HEK293 (cell line): ENCODE data around the gene IRF1.

Experiments
- HOXC10 ChIP-seq: sonication (generic); formaldehyde crosslinking; IDR thresholded peaks from 2 replicates; pipeline ENCODE4 v1.8.1; 2023; ENCODE audit warnings: mild to moderate bottlenecking, missing genetic modification reagents
- PRDM1 ChIP-seq: fragments of 450-650 bp; formaldehyde crosslinking; IDR thresholded peaks from 2 replicates; pipeline ENCODE4; 2016; ENCODE audit warnings: missing biosample characterization, missing genetic modification characterization
- YY1 ChIP-seq: fragments of 450-650 bp; formaldehyde crosslinking; IDR thresholded peaks from 2 replicates; pipeline ENCODE4 v1.5.1; 2018; ENCODE audit warnings: missing biosample characterization, missing genetic modification characterization
- ZBTB48 ChIP-seq: fragments of 450-650 bp; formaldehyde crosslinking; IDR thresholded peaks from 2 replicates; pipeline ENCODE4 v1.5.1; 2016; ENCODE audit warnings: missing biosample characterization, missing genetic modification characterization
- ZBTB8A ChIP-seq: fragments of 450-650 bp; formaldehyde crosslinking; IDR thresholded peaks from 2 replicates; pipeline ENCODE4 v1.5.1; 2016; ENCODE audit warnings: missing biosample characterization, missing genetic modification characterization
- ZNF23 ChIP-seq: fragments of 450-650 bp; formaldehyde crosslinking; IDR thresholded peaks from 2 replicates; pipeline ENCODE4 v1.5.1; 2016; ENCODE audit warnings: missing biosample characterization, missing genetic modification characterization, borderline replicate concordance
- ZNF239 ChIP-seq: fragments of 450-650 bp; formaldehyde crosslinking; IDR thresholded peaks from 2 replicates; pipeline ENCODE4 v1.5.1; 2016; ENCODE audit warnings: missing biosample characterization, missing genetic modification characterization
- ZNF248 ChIP-seq: fragments of 450-650 bp; formaldehyde crosslinking; IDR thresholded peaks from 2 replicates; pipeline ENCODE4 v1.5.1; 2017; ENCODE audit warnings: missing biosample characterization, missing genetic modification characterization
- ZNF654 ChIP-seq: fragments of 450-650 bp; formaldehyde crosslinking; IDR thresholded peaks from 2 replicates; pipeline ENCODE4 v1.5.1; 2016; ENCODE audit warnings: low read depth, missing biosample characterization, missing genetic modification characterization
- TF ChIP-seq, protein P1 (sequence below): fragments of 450-650 bp; formaldehyde crosslinking; IDR thresholded peaks from 2 replicates; pipeline ENCODE4 v1.5.1; 2016; ENCODE audit warnings: missing biosample characterization, missing genetic modification characterization
- TF ChIP-seq, protein P2 (sequence below): fragments of 450-650 bp; formaldehyde crosslinking; IDR thresholded peaks from 2 replicates; pipeline ENCODE4 v1.5.1; 2016; ENCODE audit warnings: missing biosample characterization, missing genetic modification characterization, low read depth

DNA sequence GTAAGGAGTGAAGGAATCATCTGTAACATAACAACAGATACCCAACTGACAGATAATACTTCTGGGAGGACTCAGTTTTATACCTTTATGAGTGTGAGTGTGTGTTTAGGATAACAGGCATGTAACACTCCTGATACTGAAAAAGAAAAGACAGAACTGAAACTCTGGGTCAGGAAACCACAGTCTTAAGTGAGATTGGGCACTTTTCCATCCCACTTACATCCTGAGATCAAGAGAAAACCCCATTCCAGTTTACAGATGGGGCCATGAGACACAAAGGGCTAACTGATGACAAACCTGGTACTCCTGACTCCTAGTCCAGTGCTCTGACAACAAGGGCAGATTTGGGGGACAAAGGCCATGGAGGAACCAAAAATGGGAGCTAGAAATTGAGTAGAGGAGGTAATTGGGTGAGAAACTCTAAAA, 34.7 kb upstream of the IRF1 start:
- TF ChIP-seq ZBTB48 (tag by site-specific recombination) (no peak), ZNF654 (tag by site-specific recombination) (no peak), HOXC10 (CRISPR knock-in tag) (no peak), ZNF23 (no peak), ZNF248 (tag by site-specific recombination) (no peak), YY1 (no peak), ZBTB8A (tag by site-specific recombination) (no peak), PRDM1 (tag by site-specific recombination) (no peak), ZNF239 (tag by site-specific recombination) (no peak)
- TF ChIP-seq, protein P1, sequence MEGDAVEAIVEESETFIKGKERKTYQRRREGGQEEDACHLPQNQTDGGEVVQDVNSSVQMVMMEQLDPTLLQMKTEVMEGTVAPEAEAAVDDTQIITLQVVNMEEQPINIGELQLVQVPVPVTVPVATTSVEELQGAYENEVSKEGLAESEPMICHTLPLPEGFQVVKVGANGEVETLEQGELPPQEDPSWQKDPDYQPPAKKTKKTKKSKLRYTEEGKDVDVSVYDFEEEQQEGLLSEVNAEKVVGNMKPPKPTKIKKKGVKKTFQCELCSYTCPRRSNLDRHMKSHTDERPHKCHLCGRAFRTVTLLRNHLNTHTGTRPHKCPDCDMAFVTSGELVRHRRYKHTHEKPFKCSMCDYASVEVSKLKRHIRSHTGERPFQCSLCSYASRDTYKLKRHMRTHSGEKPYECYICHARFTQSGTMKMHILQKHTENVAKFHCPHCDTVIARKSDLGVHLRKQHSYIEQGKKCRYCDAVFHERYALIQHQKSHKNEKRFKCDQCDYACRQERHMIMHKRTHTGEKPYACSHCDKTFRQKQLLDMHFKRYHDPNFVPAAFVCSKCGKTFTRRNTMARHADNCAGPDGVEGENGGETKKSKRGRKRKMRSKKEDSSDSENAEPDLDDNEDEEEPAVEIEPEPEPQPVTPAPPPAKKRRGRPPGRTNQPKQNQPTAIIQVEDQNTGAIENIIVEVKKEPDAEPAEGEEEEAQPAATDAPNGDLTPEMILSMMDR (tag by site-specific recombination): no peak
- TF ChIP-seq, protein P2, sequence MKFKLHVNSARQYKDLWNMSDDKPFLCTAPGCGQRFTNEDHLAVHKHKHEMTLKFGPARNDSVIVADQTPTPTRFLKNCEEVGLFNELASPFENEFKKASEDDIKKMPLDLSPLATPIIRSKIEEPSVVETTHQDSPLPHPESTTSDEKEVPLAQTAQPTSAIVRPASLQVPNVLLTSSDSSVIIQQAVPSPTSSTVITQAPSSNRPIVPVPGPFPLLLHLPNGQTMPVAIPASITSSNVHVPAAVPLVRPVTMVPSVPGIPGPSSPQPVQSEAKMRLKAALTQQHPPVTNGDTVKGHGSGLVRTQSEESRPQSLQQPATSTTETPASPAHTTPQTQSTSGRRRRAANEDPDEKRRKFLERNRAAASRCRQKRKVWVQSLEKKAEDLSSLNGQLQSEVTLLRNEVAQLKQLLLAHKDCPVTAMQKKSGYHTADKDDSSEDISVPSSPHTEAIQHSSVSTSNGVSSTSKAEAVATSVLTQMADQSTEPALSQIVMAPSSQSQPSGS (tag by site-specific recombination): no peak
